Neuronal stem cell (in vitro differentiated cells): ENCODE data around the gene PSD4.

Source experiments
- DNase-seq: peaks from one replicate; pipeline ENCODE4 v3.0.0-alpha.2; 2013; ENCODE audit warnings: low spot score
- H2AFZ ChIP-seq: one replicate; pipeline ENCODE4 v1.6.1; 2013; ENCODE audit warnings: mild to moderate bottlenecking, low read length, inconsistent platforms
- H2AK5ac ChIP-seq: 2 replicates; pipeline ENCODE4 v1.6.1; 2013; ENCODE audit warnings: low read depth, mild to moderate bottlenecking, inconsistent platforms, low read length, moderate library complexity, mixed read lengths
- H2BK120ac ChIP-seq: 2 replicates; pipeline ENCODE4 v1.6.1; 2013; ENCODE audit warnings: low read depth, mild to moderate bottlenecking, inconsistent platforms, low read length, moderate library complexity, mixed read lengths
- H2BK12ac ChIP-seq: one replicate; pipeline ENCODE4 v1.6.1; 2013; ENCODE audit warnings: low read length, inconsistent platforms
- H2BK15ac ChIP-seq: 2 replicates; pipeline ENCODE4 v1.6.1; 2013; ENCODE audit warnings: mild to moderate bottlenecking, low read length, inconsistent platforms, mixed read lengths
- H2BK5ac ChIP-seq: one replicate; pipeline ENCODE4 v1.6.1; 2013; ENCODE audit warnings: inconsistent platforms, mild to moderate bottlenecking, low read length, moderate library complexity
- H3K14ac ChIP-seq: one replicate; pipeline ENCODE4 v1.6.1; 2013; ENCODE audit warnings: low read length, inconsistent platforms
- H3K18ac ChIP-seq: 2 replicates; pipeline ENCODE4 v1.6.1; 2013; ENCODE audit warnings: low read length, inconsistent platforms
- H3K23ac ChIP-seq: 2 replicates; pipeline ENCODE4 v1.6.1; 2013; ENCODE audit warnings: low read depth, mild to moderate bottlenecking, mixed read lengths, low read length, inconsistent platforms; ENCODE audit not compliant: poor library complexity
- H3K27ac ChIP-seq: replicated peaks from 3 replicates; pipeline ENCODE4 v1.5.1; 2013; ENCODE audit warnings: low read length, inconsistent platforms
- H3K27me3 ChIP-seq, 3 experiments: 2 replicates each; pipeline ENCODE4 v1.6.1; 2013; ENCODE audit warnings: low read length in 3 of 3, mild to moderate bottlenecking in 2 of 3, inconsistent platforms in 1 of 3, low read depth in 1 of 3, mixed read lengths in 1 of 3, moderate library complexity in 1 of 3; ENCODE audit not compliant: control insufficient read depth in 3 of 3, insufficient read depth in 3 of 3
- H3K36me3 ChIP-seq, 2 donors: replicated peaks in 1 of 2; 2 replicates each; pipeline ENCODE4 v1.6.1; 2013; ENCODE audit warnings: low read length in 2 of 2; ENCODE audit not compliant: control insufficient read depth in 2 of 2, insufficient read depth in 2 of 2
- H3K4ac ChIP-seq: 2 replicates; pipeline ENCODE4 v1.6.1; 2013; ENCODE audit warnings: inconsistent platforms, mild to moderate bottlenecking, low read length, moderate library complexity
- H3K4me1 ChIP-seq, 2 donors: 1 replicate in 1 of 2; 2 replicates in 1 of 2; pipeline ENCODE4 v1.6.1; 2013; ENCODE audit warnings: low read length in 2 of 2, low read depth in 1 of 2; ENCODE audit not compliant: control insufficient read depth in 2 of 2, insufficient read depth in 1 of 2
- H3K4me2 ChIP-seq: one replicate; pipeline ENCODE4 v1.6.1; 2013; ENCODE audit warnings: mild to moderate bottlenecking, low read length, inconsistent platforms; ENCODE audit not compliant: insufficient read depth, poor library complexity, severe bottlenecking
- H3K4me3 ChIP-seq, 2 donors: 2 replicates each; pipeline ENCODE4 v1.5.1; 2013; ENCODE audit warnings: low read length in 2 of 2, mild to moderate bottlenecking in 2 of 2, inconsistent platforms in 1 of 2, moderate library complexity in 1 of 2
- H3K79me1 ChIP-seq: one replicate; pipeline ENCODE4 v1.6.1; 2013; ENCODE audit warnings: low read depth, mild to moderate bottlenecking, inconsistent platforms, low read length, moderate library complexity
- H3K9ac ChIP-seq: one replicate; pipeline ENCODE4 v1.6.1; 2013; ENCODE audit warnings: mild to moderate bottlenecking, low read depth, low read length, inconsistent platforms; ENCODE audit not compliant: poor library complexity
- H3K9me3 ChIP-seq, 2 donors: replicated peaks in 1 of 2; 2 replicates each; pipeline versions ENCODE3 to v1.6.1; 2013; ENCODE audit warnings: low read length in 2 of 2, mild to moderate bottlenecking in 2 of 2, inconsistent platforms in 1 of 2, low read depth in 1 of 2, mixed read lengths in 1 of 2, moderate library complexity in 1 of 2; ENCODE audit not compliant: control insufficient read depth in 2 of 2, insufficient read depth in 1 of 2
- H4K8ac ChIP-seq: one replicate; pipeline ENCODE4 v1.6.1; 2013; ENCODE audit warnings: low read depth, mild to moderate bottlenecking, inconsistent platforms, low read length, moderate library complexity
- H4K91ac ChIP-seq: one replicate; pipeline ENCODE4 v1.6.1; 2013; ENCODE audit warnings: low read length, low read depth, mild to moderate bottlenecking, inconsistent platforms; ENCODE audit not compliant: poor library complexity
- WGBS, 2 donors: extraction: QIAGEN DNeasy Blood & Tissue Kit; methylation state at CpG; one replicate each; pipeline ENCODE4 v1.1.7; 2013; ENCODE audit warnings: missing lambda C conversion rate in 2 of 2, mixed read lengths in 1 of 2; ENCODE audit not compliant: insufficient read length in 2 of 2, insufficient replicate concordance in 1 of 2; ENCODE audit errors: extremely low coverage in 2 of 2; 5-methylcytosine and 5-hydroxymethylcytosine counted together

PSD4 gene

DNA sequence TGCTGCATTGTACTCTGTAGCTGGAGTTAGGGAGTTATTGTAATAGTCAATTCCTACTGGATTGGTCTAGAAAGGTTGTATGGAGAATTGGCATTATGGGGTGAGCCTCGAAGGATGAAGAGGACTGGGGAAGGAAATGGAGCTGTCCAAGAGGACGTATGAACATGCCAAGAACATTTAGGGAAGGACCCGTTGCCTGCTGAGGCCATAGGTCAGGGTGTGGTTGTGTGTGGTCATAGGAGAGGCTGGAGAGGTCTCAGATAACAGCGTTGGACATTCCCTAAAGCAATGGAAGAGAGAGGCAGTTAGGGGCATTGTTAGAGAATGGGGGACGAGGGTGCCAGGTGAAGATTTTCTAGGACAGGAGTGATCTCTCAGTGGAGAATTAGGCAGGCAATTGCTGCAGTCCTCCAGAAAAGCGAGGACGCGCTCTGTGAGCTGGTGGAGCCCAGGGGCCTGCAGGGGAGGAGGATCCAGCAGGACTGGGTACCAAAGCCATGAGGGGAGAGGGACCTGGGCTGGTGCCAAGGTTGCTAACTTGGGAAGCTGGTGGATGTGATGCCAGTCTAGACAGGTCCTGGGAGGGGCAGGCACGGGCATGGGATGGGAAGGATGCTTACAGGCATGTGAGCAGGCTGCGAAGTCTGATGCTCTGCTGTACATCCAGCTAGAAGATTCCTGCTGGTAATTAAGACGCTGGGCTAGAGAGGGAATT, 9.4 kb upstream of the PSD4 start:
- Histone ChIP-seq H2AK5ac (no peak overlapping the region), H2BK120ac (no peak overlapping the region), H3K14ac (no peak overlapping the region), H2AFZ (peak overlapping the region; percentile 51), H3K4me2 (no peak overlapping the region), H3K79me1 (no peaks in the 10 kb centered on the region), H3K36me3 (no peaks in the 10 kb centered on the region), H3K4me3 (no peak overlapping the region), H3K9me3 (no peaks in the 10 kb centered on the region), H3K23ac (peak overlapping the region; percentile 53), H4K8ac (no peak overlapping the region), H3K27ac (no peak overlapping the region), H2BK5ac (no peak overlapping the region), H4K91ac (no peak overlapping the region), H3K4me1 (peaks cover 5 to 19% of the 10 kb centered on the region in 2 donors), H2BK12ac (no peak overlapping the region), H3K18ac (peak overlapping the region; percentile 73), H3K4ac (no peak overlapping the region), H3K9ac (no peak overlapping the region), H3K27me3 (peaks cover 0 to 1% (median 0%) of the 10 kb centered on the region in 3 experiments), H2BK15ac (peak overlapping the region; percentile 16)
- WGBS, 2 donors, result no CpG with 5 or more reads among the region's 11 CpGs
- no peak for DNase-seq

DNA sequence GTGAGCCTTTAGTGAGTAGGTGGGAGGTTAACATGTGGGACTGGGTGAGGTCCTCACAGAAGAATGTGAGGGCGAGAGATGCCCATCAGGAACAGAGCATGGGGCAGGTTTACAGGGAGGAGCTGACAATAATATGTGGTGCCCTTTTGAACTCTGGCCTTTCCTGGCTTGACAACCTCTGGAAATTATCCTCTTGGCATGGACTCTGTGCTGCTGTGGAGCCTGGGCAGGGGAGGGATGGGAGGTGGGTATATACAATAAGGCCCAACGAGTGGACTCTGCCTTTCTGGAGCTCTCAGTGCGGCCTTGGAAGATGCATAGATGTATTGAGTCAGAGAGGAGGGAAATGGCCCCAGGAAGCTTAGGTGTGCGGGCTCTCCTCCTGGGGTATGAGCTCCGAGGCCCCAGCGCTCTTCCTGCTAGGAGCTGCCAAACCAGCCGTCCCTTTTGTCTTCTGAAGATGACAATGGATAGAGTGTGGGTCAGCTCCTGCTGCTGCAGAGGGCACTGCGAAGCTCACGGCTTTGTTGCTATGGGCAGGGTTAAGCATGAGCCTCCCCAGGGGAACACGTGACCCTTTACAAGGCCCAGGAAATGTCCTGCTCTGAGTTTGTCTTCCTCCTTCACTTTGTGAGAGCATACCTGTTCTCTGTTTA, 8.7 kb upstream of the PSD4 start:
- no peak for DNase-seq
- no CpG with 5 or more reads among the region's 10 CpGs for WGBS, 2 donors
- no peaks in the 10 kb centered on the region for H3K79me1 ChIP-seq

GRCh38 chr2:113166187-113166645, 7.6 kb upstream of the PSD4 start:
- H3K14ac ChIP-seq, result no peak overlapping the region
- H3K23ac ChIP-seq, result no peak overlapping the region
- H3K4me2 ChIP-seq, result no peak overlapping the region
- no peak overlapping the region for H3K9ac ChIP-seq
- H3K27ac ChIP-seq, result no peak overlapping the region
- no peak overlapping the region for H3K4me3 ChIP-seq
- H4K91ac ChIP-seq, result no peak overlapping the region
- no peaks in the 10 kb centered on the region for H3K27me3 ChIP-seq
- H2AFZ ChIP-seq, result no peak overlapping the region
- no peaks in the 10 kb centered on the region for H3K79me1 ChIP-seq
- H2BK5ac ChIP-seq, result no peak overlapping the region
- no CpG with 5 or more reads among the region's 7 CpGs for WGBS, 2 donors
- H3K4ac ChIP-seq, result no peak overlapping the region
- no peak overlapping the region for H4K8ac ChIP-seq
- no peak overlapping the region for H2BK15ac ChIP-seq
- H3K18ac ChIP-seq, result no peak overlapping the region
- H3K4me1 ChIP-seq, result peaks cover 5 to 19% of the 10 kb centered on the region in 2 donors
- no peak overlapping the region for H2BK12ac ChIP-seq
- H3K36me3 ChIP-seq, result no peaks in the 10 kb centered on the region
- no peaks in the 10 kb centered on the region for H3K9me3 ChIP-seq
- H2BK120ac ChIP-seq, result no peak overlapping the region
- DNase-seq, result no peak
- no peak overlapping the region for H2AK5ac ChIP-seq

More for the DNA sequence above, 8.7 kb upstream of the PSD4 start:
- Histone ChIP-seq H4K91ac (no peak overlapping the region), H3K4me3 (no peak overlapping the region), H2BK5ac (no peak overlapping the region), H4K8ac (no peak overlapping the region), H3K9ac (no peak overlapping the region), H3K4me1 (peaks cover 5 to 19% of the 10 kb centered on the region in 2 donors), H3K4me2 (no peak overlapping the region), H3K36me3 (no peaks in the 10 kb centered on the region), H3K4ac (no peak overlapping the region), H3K18ac (no peak overlapping the region), H2BK120ac (no peak overlapping the region), H2AFZ (peak overlapping the region; percentile 51), H3K9me3 (no peaks in the 10 kb centered on the region), H2BK12ac (no peak overlapping the region), H2AK5ac (no peak overlapping the region), H3K23ac (no peak overlapping the region), H3K14ac (no peak overlapping the region), H3K27me3 (no peaks in the 10 kb centered on the region), H2BK15ac (no peak overlapping the region), H3K27ac (no peak overlapping the region)

- Histone ChIP-seq H2AFZ (peak overlapping the region; percentile 30), H3K36me3 (no peaks in the 10 kb centered on the region), H3K14ac (no peak overlapping the region), H2BK15ac (no peak overlapping the region), H3K4ac (no peak overlapping the region), H3K9ac (no peak overlapping the region), H2BK120ac (no peak overlapping the region), H3K23ac (no peak overlapping the region), H3K79me1 (no peaks in the 10 kb centered on the region), H3K18ac (peak overlapping the region; percentile 45), H2AK5ac (peak overlapping the region; percentile 4), H4K91ac (no peak overlapping the region), H3K27me3 (no peaks in the 10 kb centered on the region), H3K4me1 (peaks cover 5 to 19% of the 10 kb centered on the region in 2 donors), H4K8ac (no peak overlapping the region), H3K4me3 (no peak overlapping the region), H3K4me2 (no peak overlapping the region), H2BK5ac (no peak overlapping the region), H3K27ac (no peak overlapping the region), H3K9me3 (no peaks in the 10 kb centered on the region), H2BK12ac (no peak overlapping the region)
- no CpG with 5 or more reads among the region's 12 CpGs for WGBS, 2 donors
- DNase-seq, result no peak
Observed at GRCh38 chr2:113167115-113167932, 6.4 kb upstream of the PSD4 start.
